Stomach (tissue), 9 donors: ENCODE results near the gene TMEM132D. TPM values are rescaled to one million over a fixed set of nuclear protein-coding genes. Genes with fewer than 3 reads are reported as not detected.
"Not testable (repeated sequence)": the region's sequence is repeated elsewhere in the genome, so short reads cannot be mapped to it uniquely, and the experiment has no call there.

Experiments used
- DNase-seq, 2 donors: peaks; one replicate each; pipeline versions ENCODE4 v3.0.0 to v3.0.0-alpha.2; 2013 to 2019
- H3K27ac ChIP-seq, 5 donors: fragments of 200-600 bp in 4 of 5; sonication (generic) in 4 of 5; one replicate each; pipeline ENCODE4 v1.5.1; 2013 to 2019; ENCODE audit warnings: mild to moderate bottlenecking in 1 of 5, moderate library complexity in 1 of 5
- H3K27me3 ChIP-seq, 3 donors: fragments of 200-600 bp; sonication (generic); one replicate each; pipeline ENCODE4 v1.5.1; 2017 to 2019; ENCODE audit warnings: mixed run types in 1 of 3
- H3K36me3 ChIP-seq, 4 donors: fragments of 200-600 bp; sonication (generic); 1 replicate in 3 of 4; 2 replicates in 1 of 4; pipeline ENCODE4 v1.5.1; 2016 to 2019
- H3K4me1 ChIP-seq, 4 donors: fragments of 200-600 bp; sonication (generic); one replicate each; pipeline ENCODE4 v1.5.1; 2016 to 2019
- H3K4me3 ChIP-seq, 4 donors: fragments of 200-600 bp; sonication (generic) in 3 of 4; one replicate each; pipeline ENCODE4 v1.5.1; 2016 to 2019; ENCODE audit warnings: mild to moderate bottlenecking in 1 of 4
- H3K9me3 ChIP-seq, 4 donors: fragments of 200-600 bp; sonication (generic); one replicate each; pipeline ENCODE4 v1.5.1; 2016 to 2019
- CTCF ChIP-seq, 7 experiments: fragments of 450-650 bp in 4 of 7; fragments of 200-600 bp in 3 of 7; sonication (generic) in 3 of 7; IDR thresholded peaks; one replicate each; pipeline ENCODE4 v1.5.1; 2016 to 2019; ENCODE audit warnings: antibody characterized with exemption in 7 of 7, control low read depth in 2 of 7, mild to moderate bottlenecking in 1 of 7
- EP300 ChIP-seq: sonication (generic); formaldehyde crosslinking; IDR thresholded peaks from one replicate; pipeline ENCODE4 v1.6.1; 2017; ENCODE audit warnings: antibody characterized with exemption
- POLR2A ChIP-seq, 4 donors: fragments of 450-650 bp; IDR thresholded peaks; one replicate each; pipeline ENCODE4 v1.6.1; 2016; ENCODE audit warnings: antibody characterized with exemption in 4 of 4, control low read depth in 2 of 4, mild to moderate bottlenecking in 1 of 4, moderate library complexity in 1 of 4
- POLR2AphosphoS5 ChIP-seq, 3 donors: sonication (generic); formaldehyde crosslinking; IDR thresholded peaks; one replicate each; pipeline ENCODE4 v1.6.1; 2016; ENCODE audit warnings: antibody characterized with exemption in 3 of 3
- WGBS, 5 donors: extraction: QIAGEN DNeasy Blood & Tissue Kit in 3 of 5; methylation state at CpG; one replicate each; pipeline versions ENCODE4 v1.1.5 to v1.1.7; 2013 to 2018; 5-methylcytosine and 5-hydroxymethylcytosine counted together
- intact Hi-C: fragments of 100-400 bp; cut with DNase I; formaldehyde crosslinking; loops from one replicate; pipeline ENCODE4 v1.15.1; 2023; ENCODE audit warnings: low total_unique reads
- polyA plus RNA-seq, 3 donors: library from polyadenylated mRNA; stranded (reverse); fragments of 200-250 nt; gene quantifications; one replicate each; pipeline ENCODE4 v1.2.3, GENCODE V29; 2013
- total RNA-seq, 5 donors: library from RNA; depleted of rRNA; stranded (reverse); fragments of >200 nt; gene quantifications; one replicate each; pipeline versions ENCODE4 v1.1.0 to v1.2.3, GENCODE V29; 2014 to 2016
- donor health status: healthy with polysubstance abuse.
- donor health status: Bipolar disorder and iron deficiency.
- donor health status: healthy.

Gene TMEM132D
- total and polyA plus RNA-seq, 8 donors = 0.29 to 0.92 TPM; not detected in 6

- Histone ChIP-seq H3K4me3 (no peak overlapping the region), H3K4me1 (peaks cover 0 to 12% (median 3%) of the 10 kb centered on the region in 4 donors), H3K9me3 (no peaks in the 10 kb centered on the region), H3K27ac (no peak overlapping the region), H3K36me3 (no peaks in the 10 kb centered on the region), H3K27me3 (peaks cover 10 to 57% (median 16%) of the 10 kb centered on the region in 3 donors)
- intact Hi-C loops = no loop called here
- WGBS, 5 donors = 63 to 86% (median 78%) methylated on average over 2 of the region's 2 CpGs
- no peak for TF ChIP-seq CTCF (IDR thresholded peaks at IDR 0.05)
- TF ChIP-seq EP300 = no peak
- no peak for TF ChIP-seq POLR2A (IDR thresholded peaks at IDR 0.05)
- TF ChIP-seq POLR2AphosphoS5 (IDR thresholded peaks at IDR 0.05) = no peak
- no peak for DNase-seq
Observed at GRCh38 chr12:129901254-129901653, 2.6 kb downstream of the TMEM132D start.

- Histone ChIP-seq H3K9me3 (no peaks in the 10 kb centered on the region), H3K4me3 (no peak overlapping the region), H3K4me1 (peaks cover 0 to 12% (median 3%) of the 10 kb centered on the region in 4 donors), H3K36me3 (no peaks in the 10 kb centered on the region), H3K27me3 (peaks cover 10 to 49% (median 16%) of the 10 kb centered on the region in 3 donors), H3K27ac (no peak overlapping the region)
- TF ChIP-seq CTCF (IDR thresholded peaks at IDR 0.05) (no peak), POLR2AphosphoS5 (IDR thresholded peaks at IDR 0.05) (no peak), POLR2A (IDR thresholded peaks at IDR 0.05) (no peak), EP300 (no peak)
- WGBS, 5 donors = 74 to 83% (median 78%) methylated on average over 9 to 10 of the region's 10 CpGs
- no peak for DNase-seq
- intact Hi-C loops = no loop called here
Observed at GRCh38 chr12:129900306-129900705, 3.5 kb downstream of the TMEM132D start.

- H3K27ac ChIP-seq, H3K4me1 ChIP-seq, H3K36me3 ChIP-seq, DNase-seq, H3K4me3 ChIP-seq, intact Hi-C loops, H3K9me3 ChIP-seq: not testable (repeated sequence)
- 69 to 83% (median 72%) methylated on average over 1 of the region's 1 CpG for WGBS, 5 donors
- H3K27me3 ChIP-seq = peaks cover 9 to 37% (median 11%) of the 10 kb centered on the region in 3 donors
Observed at GRCh38 chr12:129899045-129899444, 4.8 kb downstream of the TMEM132D start.

GRCh38 chr12:129893691-129894090 lies 10.1 kb downstream of the TMEM132D start:
- Histone ChIP-seq H3K9me3 (no peaks in the 10 kb centered on the region), H3K36me3 (no peaks in the 10 kb centered on the region), H3K27me3 (peaks cover 0 to 6% (median 0%) of the 10 kb centered on the region in 3 donors), H3K4me3 (no peak overlapping the region), H3K27ac (no peak overlapping the region), H3K4me1 (no peaks in the 10 kb centered on the region)
- WGBS, 5 donors = 78 to 92% (median 82%) methylated on average over 4 of the region's 4 CpGs
- TF ChIP-seq POLR2A (IDR thresholded peaks at IDR 0.05) (no peak), EP300 (no peak), CTCF (IDR thresholded peaks at IDR 0.05) (no peak), POLR2AphosphoS5 (IDR thresholded peaks at IDR 0.05) (no peak)
- DNase-seq = no peak
- intact Hi-C loops = no loop called here

- WGBS, 5 donors = 14 to 24% (median 23%) methylated on average over 4 of the region's 4 CpGs
Observed at GRCh38 chr12:129887101-129887500, 16.7 kb downstream of the TMEM132D start.

More at GRCh38 chr12:129887101-129887500, 16.7 kb downstream of the TMEM132D start:
- TF ChIP-seq POLR2A (IDR thresholded peaks at IDR 0.05) (no peak), CTCF (IDR thresholded peaks at IDR 0.05) (no peak), POLR2AphosphoS5 (IDR thresholded peaks at IDR 0.05) (no peak), EP300 (no peak)
- Histone ChIP-seq H3K4me1 (no peaks in the 10 kb centered on the region), H3K9me3 (no peaks in the 10 kb centered on the region), H3K27ac (no peak overlapping the region), H3K4me3 (no peak overlapping the region), H3K27me3 (no peaks in the 10 kb centered on the region), H3K36me3 (no peaks in the 10 kb centered on the region)
- intact Hi-C loops = no loop called here
- peak in 1 of 2 donors; percentile 47 for DNase-seq
